Neural progenitor cell (in vitro differentiated cells): ENCODE results near the gene PGAP3.

Experiments used
- CTCF ChIP-seq: fragments of 200-600 bp; sonication (generic); IDR thresholded peaks from 2 replicates; pipeline ENCODE4 v1.5.1; 2017; ENCODE audit warnings: antibody characterized with exemption, mild to moderate bottlenecking
- EZH2 ChIP-seq: fragments of 200-600 bp; sonication (generic); IDR thresholded peaks from 2 replicates; pipeline ENCODE4 v1.6.1; 2017; ENCODE audit warnings: antibody characterized with exemption, mild to moderate bottlenecking, moderate library complexity

GRCh38 chr17:39631403-39631802 lies 56.5 kb downstream of the PGAP3 start:
- no peak for TF ChIP-seq CTCF
- TF ChIP-seq EZH2 = no peak
